GM12801 (cell line): ENCODE measurements around the gene MTRF1.

ENCODE experiments used
- TF ChIP-seq, protein P1 (sequence below): IDR thresholded peaks from one replicate; pipeline ENCODE4 v1.5.1; 2011; ENCODE audit warnings: control low read depth; ENCODE audit not compliant: insufficient read length; ENCODE audit errors: extremely low read depth

MTRF1 gene

GRCh38 chr13:41199079-41199478, 64.3 kb downstream of the MTRF1 start:
- TF ChIP-seq, protein P1, sequence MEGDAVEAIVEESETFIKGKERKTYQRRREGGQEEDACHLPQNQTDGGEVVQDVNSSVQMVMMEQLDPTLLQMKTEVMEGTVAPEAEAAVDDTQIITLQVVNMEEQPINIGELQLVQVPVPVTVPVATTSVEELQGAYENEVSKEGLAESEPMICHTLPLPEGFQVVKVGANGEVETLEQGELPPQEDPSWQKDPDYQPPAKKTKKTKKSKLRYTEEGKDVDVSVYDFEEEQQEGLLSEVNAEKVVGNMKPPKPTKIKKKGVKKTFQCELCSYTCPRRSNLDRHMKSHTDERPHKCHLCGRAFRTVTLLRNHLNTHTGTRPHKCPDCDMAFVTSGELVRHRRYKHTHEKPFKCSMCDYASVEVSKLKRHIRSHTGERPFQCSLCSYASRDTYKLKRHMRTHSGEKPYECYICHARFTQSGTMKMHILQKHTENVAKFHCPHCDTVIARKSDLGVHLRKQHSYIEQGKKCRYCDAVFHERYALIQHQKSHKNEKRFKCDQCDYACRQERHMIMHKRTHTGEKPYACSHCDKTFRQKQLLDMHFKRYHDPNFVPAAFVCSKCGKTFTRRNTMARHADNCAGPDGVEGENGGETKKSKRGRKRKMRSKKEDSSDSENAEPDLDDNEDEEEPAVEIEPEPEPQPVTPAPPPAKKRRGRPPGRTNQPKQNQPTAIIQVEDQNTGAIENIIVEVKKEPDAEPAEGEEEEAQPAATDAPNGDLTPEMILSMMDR = no peak

GRCh38 chr13:41196620-41197019, 66.8 kb downstream of the MTRF1 start:
- TF ChIP-seq, protein P1 = no peak

GRCh38 chr13:41196011-41196410, 67.4 kb downstream of the MTRF1 start:
- TF ChIP-seq, protein P1 = no peak

DNA sequence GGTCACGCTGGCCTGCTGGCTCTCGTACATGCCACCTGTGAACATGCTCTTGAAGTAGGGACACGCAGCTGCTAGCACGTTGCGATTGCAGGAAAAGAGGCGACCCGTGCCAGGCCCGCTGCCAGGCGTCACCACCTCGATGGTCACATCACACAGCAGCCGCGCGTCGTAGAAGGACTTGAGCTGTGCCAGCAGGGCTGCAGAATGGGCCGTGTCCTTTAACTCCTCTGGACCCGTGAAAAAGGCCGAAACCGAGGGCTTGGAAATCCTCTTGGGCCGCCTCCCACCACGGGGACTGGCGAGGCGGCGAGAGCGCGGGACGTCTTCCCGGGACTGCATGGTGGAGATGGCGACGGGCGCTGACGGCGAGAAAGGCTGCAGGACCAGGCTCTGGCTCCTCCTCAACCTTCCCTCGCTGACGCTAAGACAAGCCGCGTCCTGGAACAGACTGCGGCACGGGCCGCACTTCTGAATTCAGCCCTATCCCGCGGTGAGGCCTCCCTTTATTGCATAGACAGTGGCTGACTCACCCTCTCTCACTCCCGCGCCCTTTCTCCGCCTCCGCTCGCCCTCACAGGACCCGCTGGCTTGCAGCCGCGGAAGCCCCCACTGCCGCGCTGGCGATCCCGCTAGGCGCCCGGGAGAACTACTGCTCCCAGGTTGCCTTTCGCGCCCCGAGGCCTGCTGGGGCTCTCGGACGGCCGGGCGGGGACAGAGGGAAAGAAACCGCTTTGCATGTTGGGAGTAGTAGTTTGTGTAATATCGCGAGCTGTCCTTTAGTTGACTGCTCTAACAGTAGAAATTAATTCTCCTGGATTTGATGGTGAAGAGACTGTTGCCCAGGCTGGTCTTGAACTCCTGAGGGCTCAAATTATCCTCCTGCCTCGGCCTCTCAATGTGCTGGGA, 69.2 kb downstream of the MTRF1 start, which contains the start of gene KBTBD7:
Gene KBTBD7, minus strand, starts transcription at position 651 of the 906 bp plus-strand sequence. Its CDS starts 312 bp downstream, at position 339.
- TF ChIP-seq, protein P1 = no peak

DNA sequence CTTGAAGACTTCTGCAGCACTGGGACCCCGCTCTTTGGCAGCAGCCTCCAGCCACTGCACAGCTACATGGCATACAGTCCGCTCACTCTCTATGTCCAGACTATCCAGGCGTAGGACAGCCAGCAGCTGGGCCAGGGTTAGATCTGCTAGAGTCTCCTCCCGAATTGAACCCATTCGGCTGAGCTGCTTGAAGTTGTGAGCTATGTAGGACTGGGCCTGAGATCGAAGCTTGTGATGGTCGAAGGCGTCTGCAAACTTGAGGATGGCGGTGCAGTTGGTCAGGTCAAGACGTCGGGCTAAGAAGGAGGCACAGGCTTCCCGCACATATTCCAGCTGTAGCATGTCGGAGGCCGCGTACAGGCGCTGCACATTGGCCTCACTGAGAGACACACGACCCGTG, 69.9 kb downstream of the MTRF1 start:
- TF ChIP-seq, protein P1 = no peak

- TF ChIP-seq, protein P1 = no peak
These were observed 74.8 kb downstream of the MTRF1 start for GRCh38 chr13:41188584-41188983.

DNA sequence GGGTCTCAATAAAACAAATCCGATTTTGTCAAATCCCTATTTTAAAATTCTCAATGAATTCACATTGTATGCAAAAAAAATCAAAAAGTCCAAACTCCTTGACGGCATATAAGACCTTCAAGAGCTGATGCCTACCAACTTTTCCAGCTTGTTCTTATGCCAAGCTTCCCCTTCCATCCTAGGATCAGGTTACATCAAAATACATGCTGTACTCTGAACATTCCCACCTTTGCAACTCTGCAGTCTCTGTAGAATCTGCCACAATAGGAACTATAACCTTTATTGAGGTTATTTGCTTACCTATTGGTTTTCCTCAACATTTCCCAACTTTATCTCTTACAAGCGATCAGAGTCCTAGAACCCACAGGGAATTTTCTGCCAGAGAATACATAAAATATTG, 76.9 kb downstream of the MTRF1 start:
- TF ChIP-seq, protein P1 = no peak
